HUES6 (cell line): Measurements from ENCODE around the gene C12orf43.

Experiments
- H3K27ac ChIP-seq: 2 replicates; pipeline ENCODE4 v1.7.0; 2013; ENCODE audit warnings: low read depth, mild to moderate bottlenecking, low read length, inconsistent platforms
- H3K27me3 ChIP-seq: 2 replicates; pipeline ENCODE4 v1.6.1; 2013; ENCODE audit warnings: low read length; ENCODE audit not compliant: control insufficient read depth, insufficient read depth
- H3K36me3 ChIP-seq: 2 replicates; pipeline ENCODE4 v1.6.1; 2013; ENCODE audit warnings: low read length; ENCODE audit not compliant: control insufficient read depth, insufficient read depth
- H3K4me1 ChIP-seq: 2 replicates; pipeline ENCODE4 v1.6.1; 2013; ENCODE audit warnings: low read length; ENCODE audit not compliant: control insufficient read depth, insufficient read depth
- H3K4me3 ChIP-seq: 2 replicates; pipeline ENCODE4 v1.5.1; 2013; ENCODE audit warnings: low read depth, low read length
- H3K9ac ChIP-seq: one replicate; pipeline ENCODE4 v1.6.1; 2013; ENCODE audit warnings: mild to moderate bottlenecking, low read length
- H3K9me3 ChIP-seq: 2 replicates; pipeline ENCODE4 v1.6.1; 2013; ENCODE audit warnings: low read depth, low read length; ENCODE audit not compliant: control insufficient read depth, insufficient read depth

Gene C12orf43

DNA sequence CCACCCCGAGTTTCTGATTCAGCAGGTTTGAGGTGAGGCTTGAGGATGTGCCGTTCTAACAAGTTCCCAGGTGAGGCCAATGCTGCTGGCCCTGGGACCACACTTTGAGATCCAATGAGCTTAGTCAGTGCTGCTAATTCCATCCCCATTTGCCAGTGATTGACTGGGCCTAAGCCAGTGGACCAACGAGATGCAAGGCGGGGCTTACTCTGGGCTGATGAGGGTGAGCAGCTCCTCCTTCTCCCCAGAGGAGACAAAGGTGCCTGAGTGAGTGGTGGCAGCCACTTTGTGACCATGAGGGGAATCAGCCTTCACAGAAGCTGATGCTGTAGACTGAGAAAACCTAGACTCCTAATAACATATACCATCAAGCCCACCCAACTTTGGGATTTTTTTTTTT lies 61.1 kb downstream of the C12orf43 start:
- Histone ChIP-seq H3K36me3 (no peaks in the 10 kb centered on the region), H3K9me3 (peaks cover 11% of the 10 kb centered on the region), H3K9ac (no peak overlapping the region), H3K27me3 (no peaks in the 10 kb centered on the region), H3K27ac (no peak overlapping the region), H3K4me1 (no peaks in the 10 kb centered on the region), H3K4me3 (no peak overlapping the region)

DNA sequence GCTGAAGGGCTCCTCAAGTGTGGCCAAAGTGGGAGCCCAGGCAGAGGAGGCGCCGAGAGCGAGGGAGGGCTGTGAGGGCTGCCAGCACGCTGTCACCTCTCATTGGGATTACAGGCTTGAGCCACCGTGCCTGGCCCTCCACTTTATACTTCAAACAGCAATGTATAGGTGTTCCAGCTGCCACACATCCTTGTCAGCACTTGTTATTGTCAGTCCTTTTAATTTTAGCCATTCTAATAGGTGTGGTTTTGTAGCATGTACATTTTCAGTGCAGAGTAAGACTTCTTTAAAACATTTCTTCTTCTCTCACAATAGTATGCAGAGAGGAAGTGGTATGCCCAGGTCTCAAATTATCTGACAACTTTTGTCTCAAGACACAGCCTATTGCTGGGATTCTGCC lies 65.5 kb downstream of the C12orf43 start:
- Histone ChIP-seq H3K27ac (no peak overlapping the region), H3K27me3 (no peaks in the 10 kb centered on the region), H3K9me3 (peaks cover 11% of the 10 kb centered on the region), H3K4me3 (no peak overlapping the region), H3K4me1 (no peaks in the 10 kb centered on the region), H3K9ac (no peak overlapping the region), H3K36me3 (no peaks in the 10 kb centered on the region)
